B cell (primary cell): ENCODE data around the gene IL11RA. TPM values are rescaled to one million over a fixed set of nuclear protein-coding genes. Genes with fewer than 3 reads are reported as not detected.

Experiments used
- ATAC-seq: fragments of 200-7000 bp; cut with Tn5 transposase; one replicate; pipeline ENCODE4 v1.10.0; 2021; ENCODE audit warnings: low read depth, mild to moderate bottlenecking, moderate number of reproducible peaks, moderate library complexity
- CTCF ChIA-PET: fragments of 350-600 bp; sonication (Branson Sonifier 250); formaldehyde crosslinking; loops from one replicate; lab custom pipeline; 2021; ENCODE audit warnings: antibody characterized with exemption, inconsistent platforms; lab: Charles Lee
- POLR2A ChIA-PET: fragments of 350-600 bp; sonication (Branson Sonifier 250); formaldehyde crosslinking; loops from one replicate; lab custom pipeline; 2021; ENCODE audit warnings: antibody characterized with exemption; lab: Charles Lee
- DNase-seq: peaks from one replicate; pipeline ENCODE4 v3.0.0; 2013
- H2AFZ ChIP-seq: 2 replicates; pipeline ENCODE4 v1.6.1; 2012; ENCODE audit warnings: mild to moderate bottlenecking, low read depth, low read length; ENCODE audit not compliant: insufficient read depth, poor library complexity, severe bottlenecking
- H3K27ac ChIP-seq, 2 donors: 1 replicate in 1 of 2; 2 replicates in 1 of 2; pipeline ENCODE4 v1.5.1; 2012 to 2013; ENCODE audit warnings: low read length in 2 of 2, mild to moderate bottlenecking in 2 of 2, moderate library complexity in 1 of 2
- H3K27me3 ChIP-seq, 4 experiments: fragments of 200-600 bp in 1 of 4; sonication (generic) in 1 of 4; replicated peaks in 1 of 4; 1 replicate in 2 of 4; 2 replicates in 2 of 4; pipeline versions ENCODE4 v1.6.1 to v1.7.0; 2013 to 2016; ENCODE audit warnings: low read length in 3 of 4, mild to moderate bottlenecking in 2 of 4, mixed read lengths in 1 of 4, moderate library complexity in 1 of 4; ENCODE audit not compliant: insufficient read depth in 4 of 4, control insufficient read depth in 3 of 4; ENCODE audit errors: control extremely low read depth in 1 of 4
- H3K36me3 ChIP-seq, 2 experiments: replicated peaks in 1 of 2; 1 replicate in 1 of 2; 2 replicates in 1 of 2; pipeline versions ENCODE4 v1.6.1 to v1.7.1; 2013; ENCODE audit warnings: low read length in 1 of 2; ENCODE audit not compliant: insufficient read depth in 2 of 2, control insufficient read depth in 1 of 2; ENCODE audit errors: control extremely low read depth in 1 of 2, extremely low read depth in 1 of 2
- H3K4me1 ChIP-seq, 2 donors: fragments of 200-600 bp in 1 of 2; sonication (generic) in 1 of 2; 1 replicate in 1 of 2; 2 replicates in 1 of 2; pipeline versions ENCODE4 v1.5.1 to v1.6.1; 2013 to 2017; ENCODE audit warnings: low read length in 2 of 2; ENCODE audit not compliant: control insufficient read depth in 2 of 2, insufficient read depth in 2 of 2
- H3K4me2 ChIP-seq: replicated peaks from 2 replicates; pipeline ENCODE3; 2012; ENCODE audit warnings: mild to moderate bottlenecking, low read depth, low read length; ENCODE audit not compliant: poor library complexity, severe bottlenecking
- H3K4me3 ChIP-seq, 5 experiments: fragments of 200-600 bp in 1 of 5; sonication (generic) in 1 of 5; 1 replicate in 3 of 5; 2 replicates in 2 of 5; pipeline versions ENCODE4 v1.5.1 to v1.7.0; 2011 to 2016; ENCODE audit warnings: low read length in 4 of 5, mild to moderate bottlenecking in 4 of 5, low read depth in 2 of 5, control low read depth in 1 of 5, moderate library complexity in 1 of 5; ENCODE audit not compliant: insufficient read depth in 1 of 5; ENCODE audit errors: control extremely low read depth in 1 of 5, extremely low read depth in 1 of 5
- H3K79me2 ChIP-seq: fragments of 200-600 bp; sonication (generic); one replicate; pipeline ENCODE4 v1.6.0; 2016; ENCODE audit warnings: low read length; ENCODE audit not compliant: control insufficient read depth, insufficient read depth
- H3K9ac ChIP-seq: fragments of 200-600 bp; sonication (generic); 2 replicates; pipeline ENCODE4 v1.6.1; 2017; ENCODE audit warnings: mild to moderate bottlenecking, low read length, moderate library complexity
- H3K9me3 ChIP-seq, 3 donors: one replicate each; pipeline versions ENCODE4 v1.6.1 to v1.7.1; 2013; ENCODE audit warnings: low read length in 2 of 3; ENCODE audit not compliant: control insufficient read depth in 2 of 3, insufficient read depth in 1 of 3; ENCODE audit errors: control extremely low read depth in 1 of 3
- H4K20me1 ChIP-seq: 2 replicates; pipeline ENCODE4 v1.6.0; 2012; ENCODE audit warnings: mild to moderate bottlenecking, low read length; ENCODE audit not compliant: insufficient read depth, control insufficient read depth, poor library complexity, severe bottlenecking
- H3K27ac Mint-ChIP-seq: one replicate; pipeline ENCODE4 v1.8.0; 2021; ENCODE audit warnings: mixed read lengths
- H3K27me3 Mint-ChIP-seq: one replicate; pipeline ENCODE4 v1.8.0; 2021; ENCODE audit warnings: mixed read lengths
- H3K4me1 Mint-ChIP-seq: one replicate; pipeline ENCODE4 v1.8.0; 2021; ENCODE audit warnings: mixed read lengths
- H3K4me3 Mint-ChIP-seq: one replicate; pipeline ENCODE4 v1.8.0; 2021; ENCODE audit warnings: mixed read lengths
- H3K9me3 Mint-ChIP-seq: one replicate; pipeline ENCODE4 v1.8.0; 2022; ENCODE audit warnings: mixed read lengths; ENCODE audit not compliant: insufficient read depth
- EZH2 ChIP-seq: IDR thresholded peaks from 2 replicates; pipeline ENCODE4 v1.6.1; 2012; ENCODE audit warnings: borderline replicate concordance, low read depth, mild to moderate bottlenecking, moderate library complexity, low read length; ENCODE audit not compliant: insufficient read depth, poor library complexity, severe bottlenecking
- WGBS: methylation state at CpG from one replicate; pipeline ENCODE4 v1.1.5; 2013; ENCODE audit warnings: missing lambda C conversion rate; ENCODE audit not compliant: insufficient coverage; 5-methylcytosine and 5-hydroxymethylcytosine counted together
- intact Hi-C: fragments of 100-400 bp; cut with micrococcal nuclease; formaldehyde crosslinking; loops from one replicate; pipeline ENCODE4 v1.10.0; 2022
- polyA minus RNA-seq: library from RNA; depleted of rRNA, polyadenylated mRNA; stranded (reverse); fragments of >200 nt; gene quantifications from 2 replicates; pipeline ENCODE4 v1.2.3, GENCODE V29; 2012
- polyA plus RNA-seq: library from polyadenylated mRNA; depleted of rRNA; stranded (reverse); fragments of >200 nt; gene quantifications from 2 replicates; pipeline ENCODE4 v1.2.3, GENCODE V29; 2012
- total RNA-seq, 2 donors: library from RNA; stranded (reverse); fragments of 120-200 nt in 1 of 2; gene quantifications; 1 replicate in 1 of 2; 2 replicates in 1 of 2; pipeline versions ENCODE4 v1.2.3 to v1.2.4, GENCODE V29; 2013 to 2022
- TF ChIP-seq, protein P1 (sequence below): fragments of 200-600 bp; IDR thresholded peaks from one replicate; pipeline ENCODE4 v1.8.0; 2022; ENCODE audit warnings: antibody characterized with exemption, mild to moderate bottlenecking

Gene IL11RA
- total RNA-seq: 47.3 and 52.1 TPM in 2 replicates
- 15.8 TPM for total RNA-seq (2013)
- 58.0 and 69.3 TPM in 2 replicates for polyA plus RNA-seq
- polyA minus RNA-seq: 9.6 and 20.4 TPM in 2 replicates

DNA sequence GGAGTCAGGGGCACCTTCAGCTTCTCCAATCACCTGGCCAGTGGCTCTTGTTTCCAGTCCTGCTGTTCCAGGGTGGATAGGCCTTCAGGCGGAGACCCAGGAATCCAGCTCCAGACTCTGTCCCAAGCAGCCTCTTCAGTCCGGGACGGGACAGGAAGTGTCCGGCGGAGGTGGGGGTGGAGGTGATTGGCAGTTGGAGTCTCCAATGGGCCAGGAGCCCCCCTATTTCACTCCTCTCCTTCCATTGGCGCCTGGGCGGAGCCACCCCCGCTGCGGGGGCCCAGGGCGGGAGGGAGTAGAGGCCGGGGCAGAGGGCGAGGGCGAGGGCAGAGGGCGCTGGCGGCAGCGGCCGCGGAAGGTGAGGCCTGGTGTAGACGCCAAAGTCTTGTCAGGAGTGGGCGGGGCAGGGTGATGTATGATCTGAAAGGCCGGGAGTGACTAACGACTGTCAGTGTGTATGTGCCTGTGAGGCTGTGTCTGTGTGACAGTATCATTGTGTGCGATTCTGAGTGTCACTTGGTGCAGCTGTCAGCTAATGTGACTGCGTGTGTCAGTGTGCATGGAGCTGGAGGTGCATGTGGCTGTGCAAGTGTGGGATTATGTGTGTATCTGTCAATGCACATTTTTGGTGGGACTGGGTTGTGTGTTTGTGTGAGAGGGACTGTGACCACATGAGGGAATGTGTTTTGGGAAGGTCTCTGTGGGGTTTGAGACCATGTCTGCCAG lies at the start of gene IL11RA:
Gene IL11RA, plus strand, starts transcription at position 310 of the 726 bp plus-strand sequence. CDS start 3,033 bp downstream, outside the sequence.
- Histone ChIP-seq H3K9ac (no peak within 1 kb of the TSS), H3K4me3 (no peak within 1 kb of the TSS), H3K36me3 (peaks cover 0 to 18% of the 10 kb centered on the region in 2 experiments), H3K9me3 (no peaks in the 10 kb centered on the region), H3K27ac (no peak within 1 kb of the TSS), H3K79me2 (peaks cover 15% of the 10 kb centered on the region), H3K4me2 (no peak within 1 kb of the TSS), H3K4me1 (peaks cover 8 to 12% of the 10 kb centered on the region in 2 donors), H2AFZ (no peak within 1 kb of the TSS), H3K27me3 (no peaks in the 10 kb centered on the region), H4K20me1 (peaks cover 12% of the 10 kb centered on the region)
- no peak for TF ChIP-seq EZH2
- TF ChIP-seq, protein P1, sequence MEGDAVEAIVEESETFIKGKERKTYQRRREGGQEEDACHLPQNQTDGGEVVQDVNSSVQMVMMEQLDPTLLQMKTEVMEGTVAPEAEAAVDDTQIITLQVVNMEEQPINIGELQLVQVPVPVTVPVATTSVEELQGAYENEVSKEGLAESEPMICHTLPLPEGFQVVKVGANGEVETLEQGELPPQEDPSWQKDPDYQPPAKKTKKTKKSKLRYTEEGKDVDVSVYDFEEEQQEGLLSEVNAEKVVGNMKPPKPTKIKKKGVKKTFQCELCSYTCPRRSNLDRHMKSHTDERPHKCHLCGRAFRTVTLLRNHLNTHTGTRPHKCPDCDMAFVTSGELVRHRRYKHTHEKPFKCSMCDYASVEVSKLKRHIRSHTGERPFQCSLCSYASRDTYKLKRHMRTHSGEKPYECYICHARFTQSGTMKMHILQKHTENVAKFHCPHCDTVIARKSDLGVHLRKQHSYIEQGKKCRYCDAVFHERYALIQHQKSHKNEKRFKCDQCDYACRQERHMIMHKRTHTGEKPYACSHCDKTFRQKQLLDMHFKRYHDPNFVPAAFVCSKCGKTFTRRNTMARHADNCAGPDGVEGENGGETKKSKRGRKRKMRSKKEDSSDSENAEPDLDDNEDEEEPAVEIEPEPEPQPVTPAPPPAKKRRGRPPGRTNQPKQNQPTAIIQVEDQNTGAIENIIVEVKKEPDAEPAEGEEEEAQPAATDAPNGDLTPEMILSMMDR: no peak
- ATAC-seq: peak; percentile 28
- Mint-ChIP-seq H3K4me3 (peak within 1 kb of the TSS; percentile 20), H3K4me1 (peaks cover 30% of the 10 kb centered on the region), H3K27ac (peak within 1 kb of the TSS; percentile 3), H3K9me3 (no peaks in the 10 kb centered on the region), H3K27me3 (peaks cover 3% of the 10 kb centered on the region)
- intact Hi-C loops: no loop called here
- CTCF ChIA-PET: no interaction called here
- 53% methylated on average over 18 of the region's 24 CpGs for WGBS
- DNase-seq: no peak
- POLR2A ChIA-PET: interaction anchor here (0.6 kb wide), 1 partner anchor 37 kb away, joined by 3 read pairs; no protein-coding TSS in a partner anchor

GRCh38 chr9:34603610-34604231 lies 48.3 kb upstream of the IL11RA start:
- DNase-seq (peak; percentile 82), ATAC-seq (peak; percentile 94)
- no peak for TF ChIP-seq EZH2
- TF ChIP-seq, protein P1: peak; percentile 91
- Mint-ChIP-seq H3K27ac (no peak overlapping the region), H3K27me3 (peaks cover 13% of the 10 kb centered on the region), H3K4me1 (no peaks in the 10 kb centered on the region), H3K4me3 (no peak overlapping the region), H3K9me3 (no peaks in the 10 kb centered on the region)
- Histone ChIP-seq H3K9ac (no peak overlapping the region), H3K9me3 (no peaks in the 10 kb centered on the region), H2AFZ (no peak overlapping the region), H3K27ac (no peak overlapping the region), H3K27me3 (peaks cover 0 to 10% (median 0%) of the 10 kb centered on the region in 4 experiments), H4K20me1 (no peaks in the 10 kb centered on the region), H3K4me1 (no peaks in the 10 kb centered on the region), H3K4me2 (no peak overlapping the region), H3K79me2 (no peaks in the 10 kb centered on the region), H3K36me3 (no peaks in the 10 kb centered on the region), H3K4me3 (no peak overlapping the region)
- intact Hi-C loops: no loop called here
- 59% methylated on average over 3 of the region's 4 CpGs for WGBS
- ChIA-PET CTCF (interaction anchor here (0.5 to 5.5 kb wide), 29 partner anchors 8 to 419 kb away, joined by 3 to 75 read pairs (median 4); partner anchors contain the start of genes DCTN3, GALT, MYORG and RPP25L), POLR2A (no interaction called here)
